SK-N-SH (cell line): ENCODE results near the gene CD300E. TPM values are rescaled to one million over a fixed set of nuclear protein-coding genes. Genes with fewer than 3 reads are reported as not detected.

Experiments
- CTCF ChIA-PET: fragments of 300-600, 350-600 bp; formaldehyde crosslinking; extraction: SDS; loops from one replicate; lab custom pipeline; 2021; lab: Yijun Ruan, JAX
- POLR2A ChIA-PET: fragments of 350-600 bp; sonication (Branson Sonifier 250); formaldehyde crosslinking; extraction: SDS; loops from one replicate; lab custom pipeline; 2020; ENCODE audit warnings: antibody characterized with exemption, inconsistent platforms; lab: Yijun Ruan, JAX
- DNase-seq: peaks from one replicate; pipeline ENCODE4 v3.0.0; 2012
- H2AFZ ChIP-seq: fragments of 200-600 bp; sonication (generic); 2 replicates; pipeline ENCODE4 v1.8.1; 2016; ENCODE audit warnings: antibody characterized with exemption, mild to moderate bottlenecking, low read depth
- H3F3A ChIP-seq: fragments of 200-600 bp; sonication (generic); replicated peaks from 2 replicates; pipeline ENCODE3; 2016; ENCODE audit warnings: antibody characterized with exemption, mild to moderate bottlenecking; ENCODE audit not compliant: insufficient read depth
- H3K27ac ChIP-seq, 2 experiments: fragments of 200-500 bp in 1 of 2; fragments of 200-600 bp in 1 of 2; sonication (Bioruptor generic) in 1 of 2; sonication (generic), shearing (Covaris generic) in 1 of 2; 2 replicates each; pipeline versions ENCODE4 v1.5.1 to v1.6.1; 2014 to 2016; ENCODE audit warnings: low read depth in 2 of 2, inconsistent platforms in 1 of 2, low read length in 1 of 2, mild to moderate bottlenecking in 1 of 2, mixed read lengths in 1 of 2
- H3K27me3 ChIP-seq: fragments of 200-600 bp; sonication (generic), shearing (Covaris generic); 2 replicates; pipeline ENCODE4 v1.6.1; 2016; ENCODE audit warnings: mixed run types; ENCODE audit not compliant: insufficient read depth
- H3K36me3 ChIP-seq, 2 experiments: fragments of 200-500 bp in 1 of 2; fragments of 200-600 bp in 1 of 2; sonication (Bioruptor generic) in 1 of 2; sonication (generic) in 1 of 2; replicated peaks in 1 of 2; 2 replicates each; pipeline versions ENCODE3 to v1.5.1; 2014 to 2016; ENCODE audit warnings: low read length in 1 of 2, mild to moderate bottlenecking in 1 of 2; ENCODE audit not compliant: insufficient read depth in 2 of 2, control insufficient read depth in 1 of 2
- H3K4me1 ChIP-seq, 2 experiments: fragments of 200-500 bp in 1 of 2; fragments of 200-600 bp in 1 of 2; sonication (Bioruptor generic) in 1 of 2; sonication (generic), shearing (Covaris generic) in 1 of 2; 2 replicates each; pipeline versions ENCODE4 v1.5.1 to v1.6.1; 2014 to 2016; ENCODE audit warnings: low read depth in 1 of 2, low read length in 1 of 2, mixed run types in 1 of 2; ENCODE audit not compliant: insufficient read depth in 2 of 2, control insufficient read depth in 1 of 2
- H3K4me2 ChIP-seq: fragments of 200-600 bp; sonication (generic), shearing (Covaris generic); 2 replicates; pipeline ENCODE4 v1.6.1; 2017; ENCODE audit warnings: mixed run types
- H3K4me3 ChIP-seq, 2 experiments: fragments of 200-500 bp in 1 of 2; fragments of 200-600 bp in 1 of 2; sonication (Bioruptor generic) in 1 of 2; sonication (generic), shearing (Covaris generic) in 1 of 2; 2 replicates each; pipeline versions ENCODE4 v1.5.1 to v1.8.1; 2014 to 2016; ENCODE audit warnings: low read depth in 2 of 2, inconsistent platforms in 1 of 2, low read length in 1 of 2, mild to moderate bottlenecking in 1 of 2, mixed read lengths in 1 of 2, moderate library complexity in 1 of 2
- H3K79me2 ChIP-seq: fragments of 200-600 bp; sonication (generic); 2 replicates; pipeline ENCODE4 v1.8.1; 2017; ENCODE audit warnings: mild to moderate bottlenecking; ENCODE audit not compliant: insufficient read depth
- H3K9ac ChIP-seq: fragments of 200-600 bp; sonication (generic); 2 replicates; pipeline ENCODE4 v1.6.1; 2017; ENCODE audit warnings: mixed run types
- H3K9me2 ChIP-seq: fragments of 200-600 bp; sonication (generic); 2 replicates; pipeline ENCODE4 v1.6.1; 2017; ENCODE audit warnings: mixed run types
- H3K9me3 ChIP-seq: fragments of 200-600 bp; sonication (generic); 2 replicates; pipeline ENCODE4 v1.6.1; 2017; ENCODE audit warnings: mixed run types, mild to moderate bottlenecking, moderate library complexity
- H4K20me1 ChIP-seq: fragments of 200-600 bp; sonication (generic); 2 replicates; pipeline ENCODE4 v1.6.1; 2017; ENCODE audit warnings: mild to moderate bottlenecking, mixed run types; ENCODE audit not compliant: insufficient read depth
- CHD2 ChIP-seq: fragments of 150-350 bp; IDR thresholded peaks from 2 replicates; pipeline ENCODE4 v1.6.1; 2018; ENCODE audit warnings: low read length; ENCODE audit not compliant: partially characterized antibody
- CTCF ChIP-seq: fragments of 200-600 bp; sonication (generic); IDR thresholded peaks from 2 replicates; pipeline ENCODE4 v1.6.1; 2017; ENCODE audit warnings: antibody characterized with exemption, mild to moderate bottlenecking, moderate library complexity
- EP300 ChIP-seq, 2 experiments: IDR thresholded peaks; 2 replicates each; pipeline versions ENCODE4 v1.4.0 to v1.6.1; 2012; ENCODE audit warnings: borderline replicate concordance in 1 of 2, low read depth in 1 of 2, low read length in 1 of 2
- EZH2phosphoT487 ChIP-seq: fragments of 200-600 bp; sonication (generic); IDR thresholded peaks from 2 replicates; pipeline ENCODE4 v1.6.1; 2017; ENCODE audit warnings: low read depth, mixed run types, mild to moderate bottlenecking, antibody characterized with exemption, moderate library complexity, borderline replicate concordance
- FOSL2 ChIP-seq: IDR thresholded peaks from 2 replicates; pipeline ENCODE4 v1.4.0; 2012; ENCODE audit warnings: low read depth, mild to moderate bottlenecking, moderate library complexity, borderline replicate concordance
- FOXJ3 ChIP-seq: sonication (generic); formaldehyde crosslinking; IDR thresholded peaks from 2 replicates; pipeline ENCODE4 v1.5.1; 2020; ENCODE audit warnings: mild to moderate bottlenecking, missing genetic modification reagents
- GABPA ChIP-seq: IDR thresholded peaks from 2 replicates; pipeline ENCODE4 v1.4.0; 2012; ENCODE audit warnings: low read depth, mild to moderate bottlenecking
- GATA2 ChIP-seq: sonication (generic); formaldehyde crosslinking; IDR thresholded peaks from 2 replicates; pipeline ENCODE4 v1.5.0; 2020; ENCODE audit warnings: mild to moderate bottlenecking, missing genetic modification reagents
- MAX ChIP-seq: IDR thresholded peaks from 2 replicates; pipeline ENCODE4 v1.4.0; 2012; ENCODE audit warnings: low read depth
- MEF2A ChIP-seq: IDR thresholded peaks from 2 replicates; pipeline ENCODE4 v1.4.0; 2012; ENCODE audit warnings: low read depth, borderline replicate concordance
- MXI1 ChIP-seq: IDR thresholded peaks from 2 replicates; pipeline ENCODE4 v1.6.1; 2012; ENCODE audit warnings: mild to moderate bottlenecking, low read depth, low read length, improper control_type of control experiment
- NFIC ChIP-seq: IDR thresholded peaks from 2 replicates; pipeline ENCODE4 v1.4.0; 2012; ENCODE audit warnings: borderline replicate concordance
- PBX3 ChIP-seq: IDR thresholded peaks from 2 replicates; pipeline ENCODE4; 2012
- POLR2AphosphoS5 ChIP-seq: IDR thresholded peaks from 2 replicates; pipeline ENCODE4 v1.6.1; 2012; ENCODE audit warnings: low read depth, low read length
- RCOR1 ChIP-seq: fragments of 150-350 bp; IDR thresholded peaks from 2 replicates; pipeline ENCODE4 v1.6.1; 2017; ENCODE audit warnings: antibody characterized with exemption, low read length
- TCF12 ChIP-seq: IDR thresholded peaks from 2 replicates; pipeline ENCODE4 v1.4.0; 2012
- TEAD4 ChIP-seq: IDR thresholded peaks from 2 replicates; pipeline ENCODE4 v1.4.0; 2012; ENCODE audit warnings: mild to moderate bottlenecking, borderline replicate concordance; ENCODE audit not compliant: insufficient read depth
- USF2 ChIP-seq: fragments of 150-350 bp; IDR thresholded peaks from 2 replicates; pipeline ENCODE4 v1.6.1; 2017; ENCODE audit warnings: antibody characterized with exemption, low read length, low read depth, borderline replicate concordance
- YY1 ChIP-seq: IDR thresholded peaks from 2 replicates; pipeline ENCODE4 v1.4.0; 2012; ENCODE audit warnings: low read depth, mild to moderate bottlenecking
- WGBS: methylation state at CpG from one replicate; pipeline ENCODE4 v1.1.6; 2017; ENCODE audit warnings: low lambda C conversion rate; 5-methylcytosine and 5-hydroxymethylcytosine counted together
- polyA plus RNA-seq, 3 experiments: library from polyadenylated mRNA; depleted of rRNA; stranded (reverse); fragments of >200 nt; gene quantifications; 2 replicates each; pipeline ENCODE4 v1.2.3, GENCODE V29; 2012
- TF ChIP-seq, protein P1 (sequence below): fragments of 150-350 bp; IDR thresholded peaks from 2 replicates; pipeline ENCODE4 v1.6.1; 2016; ENCODE audit warnings: mild to moderate bottlenecking, low read depth, low read length

The CD300E gene
- polyA plus RNA-seq, 1 of the 3 experiments (the other 2 are of a cell fraction): not detected

DNA sequence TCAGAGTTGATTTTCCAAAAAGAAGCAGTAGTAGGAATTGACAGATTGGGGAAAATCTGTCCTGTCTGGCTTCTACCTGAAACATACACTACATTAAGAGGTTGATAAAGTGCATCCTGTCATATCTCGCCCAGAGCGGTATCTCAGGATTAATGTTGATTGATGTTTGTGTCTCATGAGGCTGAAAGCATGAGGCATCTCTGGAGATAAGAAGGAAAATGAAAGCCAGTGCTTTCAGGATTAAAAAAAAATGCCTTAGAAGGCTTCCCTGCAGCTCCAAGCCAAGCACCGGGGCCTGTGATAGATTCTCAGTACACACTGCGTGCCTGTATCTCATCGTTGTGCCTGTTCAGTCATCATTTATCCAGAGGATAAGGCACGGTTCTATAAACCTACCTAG lies 26.4 kb upstream of the CD300E start:
- Histone ChIP-seq H3K4me3 (no peak overlapping the region), H3K79me2 (no peaks in the 10 kb centered on the region), H3K36me3 (no peaks in the 10 kb centered on the region), H3K4me1 (peaks cover 0 to 26% of the 10 kb centered on the region in 2 experiments; a peak in 1 of 4 replicates), H3K9me2 (no peaks in the 10 kb centered on the region), H3F3A (no peaks in the 10 kb centered on the region), H3K9me3 (no peaks in the 10 kb centered on the region), H3K4me2 (no peak overlapping the region), H4K20me1 (no peaks in the 10 kb centered on the region), H3K9ac (no peak overlapping the region), H2AFZ (no peak overlapping the region), H3K27me3 (no peaks in the 10 kb centered on the region), H3K27ac (peak overlapping the region in 1 of 2 experiments; percentile 17; a peak in 1 of 4 replicates)
- TF ChIP-seq GATA2 (CRISPR knock-in tag) (peak; percentile 92), TEAD4 (no peak), EP300 (IDR thresholded peaks at IDR 0.05; ENCODE audit: borderline replicate concordance in 1 of 2, low read depth in 1 of 2, low read length in 1 of 2) (peak in 1 of 2 experiments; percentile 88; a peak in 2 of 4 replicates), RCOR1 (peak; percentile 77; the same call in 1 of the 2 replicates), TCF12 (0 out of 2 replicates have a peak, but pooled peaks have one; percentile 5), POLR2AphosphoS5 (no peak), CHD2 (peak; percentile 23), FOSL2 (no peak), MXI1 (peak; percentile 24; the same call in 1 of the 2 replicates), PBX3 (0 out of 2 replicates have a peak, but pooled peaks have one; percentile 31), FOXJ3 (CRISPR knock-in tag) (peak; percentile 77)
- ChIA-PET CTCF (interaction anchor here (0.6 to 6.8 kb wide), 8 partner anchors 8 to 214 kb away, joined by 3 to 66 read pairs (median 10); partner anchors contain the start of genes CD300H and RAB37), POLR2A (no interaction called here)
- WGBS: 14% methylated on average over 6 of the region's 6 CpGs
- peak; percentile 53 for DNase-seq

GRCh38 chr17:74647871-74648672 lies 24.5 kb upstream of the CD300E start:
- peak overlapping the region in 1 of 2 experiments; percentile 17; a peak in 1 of 4 replicates for H3K27ac ChIP-seq
- H3K9ac ChIP-seq: no peak overlapping the region
- no peaks in the 10 kb centered on the region for H3K27me3 ChIP-seq
- H3K4me3 ChIP-seq: no peak overlapping the region
- WGBS: 14% methylated on average over 9 of the region's 9 CpGs
- no peaks in the 10 kb centered on the region for H3K79me2 ChIP-seq
- no peaks in the 10 kb centered on the region for H3K9me2 ChIP-seq
- no peaks in the 10 kb centered on the region for H3F3A ChIP-seq
- no peaks in the 10 kb centered on the region for H4K20me1 ChIP-seq
- H3K9me3 ChIP-seq: no peaks in the 10 kb centered on the region
- no peak overlapping the region for H2AFZ ChIP-seq
- ChIA-PET POLR2A (interaction anchor here (0.8 to 1.2 kb wide), 2 partner anchors 9 to 13 kb away, joined by 4 read pairs; no protein-coding TSS in a partner anchor), CTCF (interaction anchor here (0.9 to 6.8 kb wide), 11 partner anchors 10 to 269 kb away, joined by 3 to 66 read pairs (median 6); partner anchors contain the start of genes CD300H and RAB37)
- no peak overlapping the region for H3K4me2 ChIP-seq
- peaks cover 0 to 26% of the 10 kb centered on the region in 2 experiments; a peak in 1 of 4 replicates for H3K4me1 ChIP-seq
- no peaks in the 10 kb centered on the region for H3K36me3 ChIP-seq
- peak; percentile 67 for DNase-seq
- TF ChIP-seq USF2: no peak
- TF ChIP-seq TEAD4: no peak
- TF ChIP-seq RCOR1: peak; percentile 56; the same call in 1 of the 2 replicates
- no peak for TF ChIP-seq EZH2phosphoT487
- TF ChIP-seq NFIC: no peak
- TF ChIP-seq, protein P1, sequence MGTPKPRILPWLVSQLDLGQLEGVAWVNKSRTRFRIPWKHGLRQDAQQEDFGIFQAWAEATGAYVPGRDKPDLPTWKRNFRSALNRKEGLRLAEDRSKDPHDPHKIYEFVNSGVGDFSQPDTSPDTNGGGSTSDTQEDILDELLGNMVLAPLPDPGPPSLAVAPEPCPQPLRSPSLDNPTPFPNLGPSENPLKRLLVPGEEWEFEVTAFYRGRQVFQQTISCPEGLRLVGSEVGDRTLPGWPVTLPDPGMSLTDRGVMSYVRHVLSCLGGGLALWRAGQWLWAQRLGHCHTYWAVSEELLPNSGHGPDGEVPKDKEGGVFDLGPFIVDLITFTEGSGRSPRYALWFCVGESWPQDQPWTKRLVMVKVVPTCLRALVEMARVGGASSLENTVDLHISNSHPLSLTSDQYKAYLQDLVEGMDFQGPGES: no peak
- TF ChIP-seq GATA2 (CRISPR knock-in tag): peak; percentile 93
- no peak for TF ChIP-seq FOSL2
- no peak for TF ChIP-seq MAX
- TF ChIP-seq MEF2A: no peak
- TF ChIP-seq CTCF: no peak
- no peak for TF ChIP-seq GABPA
- TF ChIP-seq MXI1: no peak
- TF ChIP-seq YY1: no peak
- 0 out of 2 replicates have a peak, but pooled peaks have one; percentile 32 for TF ChIP-seq FOXJ3 (CRISPR knock-in tag)
